ENCODE results near the gene TCEAL4. TPM values are rescaled to one million over a fixed set of nuclear protein-coding genes. Genes with fewer than 3 reads are reported as not detected.

TCEAL4 gene
- total RNA-seq, 4 donors from 2014 or later: 79.8 to 380 (median 308) TPM

- H3K9me3 ChIP-seq: no peaks in the 10 kb centered on the region
- no peaks in the 10 kb centered on the region for H3K4me1 ChIP-seq
- H3K36me3 ChIP-seq: no peaks in the 10 kb centered on the region
- no peak overlapping the region for H3K4me3 ChIP-seq
- no peak overlapping the region for H3K27ac ChIP-seq
- no peak for DNase-seq
- intact Hi-C loops (cut with DNase I; ENCODE audit: low total_unique reads): no loop called here
- no peak for TF ChIP-seq CTCF (IDR thresholded peaks at IDR 0.05)
- no peaks in the 10 kb centered on the region for H3K27me3 ChIP-seq
Measured at GRCh38 chrX:103616676-103617186, 31.4 kb downstream of the TCEAL4 start.

GRCh38 chrX:103624111-103624510 is 38.8 kb downstream of the TCEAL4 start:
- TF ChIP-seq CTCF (IDR thresholded peaks at IDR 0.05) (no peak), POLR2A (IDR thresholded peaks at IDR 0.05) (no peak)
- Histone ChIP-seq H3K4me1 (no peaks in the 10 kb centered on the region), H3K4me3 (no peak overlapping the region), H3K27ac (peak overlapping the region; percentile 96), H3K27me3 (peaks cover 0 to 6% of the 10 kb centered on the region in 2 donors), H3K36me3 (no peaks in the 10 kb centered on the region), H3K9me3 (no peaks in the 10 kb centered on the region)
- DNase-seq: peak; percentile 35 to 43
- intact Hi-C loops (cut with DNase I; ENCODE audit: low total_unique reads): no loop called here

DNA sequence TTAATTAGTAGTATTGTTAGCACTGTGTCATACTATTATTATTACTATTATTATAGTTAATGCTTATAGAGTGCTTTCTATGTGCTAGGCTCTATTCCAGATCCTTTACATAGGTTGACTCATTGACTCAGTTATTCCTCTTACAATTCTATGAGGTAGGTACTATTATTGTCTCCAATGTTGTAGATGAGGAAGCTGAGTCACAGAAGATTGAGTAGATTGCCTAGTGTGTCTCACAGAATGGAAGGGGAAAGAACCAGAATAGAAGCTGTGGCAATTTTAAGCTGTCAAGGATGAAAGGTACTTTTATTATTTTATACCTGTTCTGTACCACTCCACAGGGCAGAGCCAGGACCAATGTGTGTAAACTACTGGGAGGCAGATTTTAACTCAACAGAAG is 41.5 kb downstream of the TCEAL4 start:
- Histone ChIP-seq H3K27me3 (peaks cover 0 to 11% of the 10 kb centered on the region in 2 donors), H3K4me1 (no peaks in the 10 kb centered on the region), H3K27ac (peak overlapping the region; percentile 96), H3K9me3 (no peaks in the 10 kb centered on the region), H3K4me3 (no peak overlapping the region), H3K36me3 (no peaks in the 10 kb centered on the region)
- no peak for DNase-seq
- TF ChIP-seq CTCF (IDR thresholded peaks at IDR 0.05): no peak
- no peak for TF ChIP-seq POLR2A (IDR thresholded peaks at IDR 0.05)
- intact Hi-C loops (cut with DNase I; ENCODE audit: low total_unique reads): no loop called here

DNA sequence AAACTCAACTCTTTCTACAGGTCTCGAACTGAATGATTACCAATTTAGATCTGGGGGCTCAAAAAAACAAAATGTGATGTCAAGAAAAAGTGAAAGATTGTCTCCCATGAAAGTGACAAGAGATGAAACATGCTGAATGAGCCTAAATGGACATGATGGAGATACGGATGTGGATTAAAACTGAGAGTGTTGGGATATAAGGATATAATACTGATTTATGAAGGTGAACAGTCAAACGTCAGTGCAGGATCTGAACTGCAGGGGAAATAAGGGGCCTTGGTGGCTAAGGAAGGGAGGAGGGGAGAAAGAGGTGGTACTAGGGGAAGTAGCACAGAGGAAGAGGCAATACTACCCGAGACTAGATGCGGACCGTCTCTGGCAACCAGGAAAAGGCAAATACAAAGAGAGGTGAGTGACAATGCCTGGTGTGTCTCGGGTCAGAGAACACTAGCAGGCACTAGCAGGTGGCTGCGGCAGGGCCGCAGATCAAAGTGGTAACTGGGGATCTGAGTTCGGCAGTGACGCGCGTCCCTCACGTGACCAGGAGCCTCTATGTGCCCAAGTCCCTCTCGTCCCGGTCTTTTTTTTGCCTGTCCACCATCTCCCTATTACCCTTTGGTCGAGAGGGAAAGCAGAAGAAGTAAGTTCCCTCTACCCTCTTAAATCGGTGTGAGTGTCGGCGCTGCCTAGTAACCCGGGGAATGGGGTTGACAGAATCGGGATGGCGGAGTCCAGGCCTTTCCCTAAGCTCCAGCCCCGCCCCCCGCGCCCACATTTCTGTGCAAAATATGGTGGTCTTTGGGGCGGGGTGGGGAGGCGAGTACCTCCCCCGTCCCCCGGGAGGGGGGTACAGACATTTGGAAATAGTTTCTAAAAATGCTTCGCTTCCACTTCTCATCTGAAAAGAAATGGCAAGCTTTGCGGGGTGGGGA is 43.3 kb downstream of the TCEAL4 start, which contains the start of gene TCEAL1:
TCEAL1 (plus strand) TSS at position 590 of the 932 bp plus-strand sequence. CDS start 942 bp downstream, outside the sequence.
- no peaks in the 10 kb centered on the region for H3K4me1 ChIP-seq
- intact Hi-C loops (cut with DNase I; ENCODE audit: low total_unique reads): no loop called here
- H3K27ac ChIP-seq: peak within 1 kb of the TSS; percentile 96
- H3K36me3 ChIP-seq: no peaks in the 10 kb centered on the region
- peaks cover 0 to 11% of the 10 kb centered on the region in 2 donors for H3K27me3 ChIP-seq
- peak within 1 kb of the TSS; percentile 53 to 55 for H3K4me3 ChIP-seq
- peak; percentile 65 to 67 for DNase-seq
- TF ChIP-seq CTCF (IDR thresholded peaks at IDR 0.05) (peak in 1 of 4 experiments; percentile 7), POLR2A (IDR thresholded peaks at IDR 0.05) (peak; percentile 55 to 62)
- H3K9me3 ChIP-seq: no peaks in the 10 kb centered on the region

All from uterus (tissue), 4 donors.